B cell (primary cell): ENCODE measurements around the gene VWA5B1. TPM values are rescaled to one million over a fixed set of nuclear protein-coding genes. Genes with fewer than 3 reads are reported as not detected.

ENCODE experiments used
- ATAC-seq: fragments of 200-7000 bp; cut with Tn5 transposase; one replicate; pipeline ENCODE4 v1.10.0; 2021; ENCODE audit warnings: low read depth, mild to moderate bottlenecking, moderate number of reproducible peaks, moderate library complexity
- CTCF ChIA-PET: fragments of 350-600 bp; sonication (Branson Sonifier 250); formaldehyde crosslinking; loops from one replicate; lab custom pipeline; 2021; ENCODE audit warnings: antibody characterized with exemption, inconsistent platforms; lab: Charles Lee
- POLR2A ChIA-PET: fragments of 350-600 bp; sonication (Branson Sonifier 250); formaldehyde crosslinking; loops from one replicate; lab custom pipeline; 2021; ENCODE audit warnings: antibody characterized with exemption; lab: Charles Lee
- DNase-seq: peaks from one replicate; pipeline ENCODE4 v3.0.0; 2013
- H2AFZ ChIP-seq: 2 replicates; pipeline ENCODE4 v1.6.1; 2012; ENCODE audit warnings: mild to moderate bottlenecking, low read depth, low read length; ENCODE audit not compliant: insufficient read depth, poor library complexity, severe bottlenecking
- H3K27ac ChIP-seq, 2 donors: 1 replicate in 1 of 2; 2 replicates in 1 of 2; pipeline ENCODE4 v1.5.1; 2012 to 2013; ENCODE audit warnings: low read length in 2 of 2, mild to moderate bottlenecking in 2 of 2, moderate library complexity in 1 of 2
- H3K27me3 ChIP-seq, 4 experiments: fragments of 200-600 bp in 1 of 4; sonication (generic) in 1 of 4; replicated peaks in 1 of 4; 1 replicate in 2 of 4; 2 replicates in 2 of 4; pipeline versions ENCODE4 v1.6.1 to v1.7.0; 2013 to 2016; ENCODE audit warnings: low read length in 3 of 4, mild to moderate bottlenecking in 2 of 4, mixed read lengths in 1 of 4, moderate library complexity in 1 of 4; ENCODE audit not compliant: insufficient read depth in 4 of 4, control insufficient read depth in 3 of 4; ENCODE audit errors: control extremely low read depth in 1 of 4
- H3K36me3 ChIP-seq, 2 experiments: replicated peaks in 1 of 2; 1 replicate in 1 of 2; 2 replicates in 1 of 2; pipeline versions ENCODE4 v1.6.1 to v1.7.1; 2013; ENCODE audit warnings: low read length in 1 of 2; ENCODE audit not compliant: insufficient read depth in 2 of 2, control insufficient read depth in 1 of 2; ENCODE audit errors: control extremely low read depth in 1 of 2, extremely low read depth in 1 of 2
- H3K4me1 ChIP-seq, 2 donors: fragments of 200-600 bp in 1 of 2; sonication (generic) in 1 of 2; 1 replicate in 1 of 2; 2 replicates in 1 of 2; pipeline versions ENCODE4 v1.5.1 to v1.6.1; 2013 to 2017; ENCODE audit warnings: low read length in 2 of 2; ENCODE audit not compliant: control insufficient read depth in 2 of 2, insufficient read depth in 2 of 2
- H3K4me2 ChIP-seq: replicated peaks from 2 replicates; pipeline ENCODE3; 2012; ENCODE audit warnings: mild to moderate bottlenecking, low read depth, low read length; ENCODE audit not compliant: poor library complexity, severe bottlenecking
- H3K4me3 ChIP-seq, 5 experiments: fragments of 200-600 bp in 1 of 5; sonication (generic) in 1 of 5; 1 replicate in 3 of 5; 2 replicates in 2 of 5; pipeline versions ENCODE4 v1.5.1 to v1.7.0; 2011 to 2016; ENCODE audit warnings: low read length in 4 of 5, mild to moderate bottlenecking in 4 of 5, low read depth in 2 of 5, control low read depth in 1 of 5, moderate library complexity in 1 of 5; ENCODE audit not compliant: insufficient read depth in 1 of 5; ENCODE audit errors: control extremely low read depth in 1 of 5, extremely low read depth in 1 of 5
- H3K79me2 ChIP-seq: fragments of 200-600 bp; sonication (generic); one replicate; pipeline ENCODE4 v1.6.0; 2016; ENCODE audit warnings: low read length; ENCODE audit not compliant: control insufficient read depth, insufficient read depth
- H3K9ac ChIP-seq: fragments of 200-600 bp; sonication (generic); 2 replicates; pipeline ENCODE4 v1.6.1; 2017; ENCODE audit warnings: mild to moderate bottlenecking, low read length, moderate library complexity
- H3K9me3 ChIP-seq, 3 donors: one replicate each; pipeline versions ENCODE4 v1.6.1 to v1.7.1; 2013; ENCODE audit warnings: low read length in 2 of 3; ENCODE audit not compliant: control insufficient read depth in 2 of 3, insufficient read depth in 1 of 3; ENCODE audit errors: control extremely low read depth in 1 of 3
- H4K20me1 ChIP-seq: 2 replicates; pipeline ENCODE4 v1.6.0; 2012; ENCODE audit warnings: mild to moderate bottlenecking, low read length; ENCODE audit not compliant: insufficient read depth, control insufficient read depth, poor library complexity, severe bottlenecking
- H3K27ac Mint-ChIP-seq: one replicate; pipeline ENCODE4 v1.8.0; 2021; ENCODE audit warnings: mixed read lengths
- H3K27me3 Mint-ChIP-seq: one replicate; pipeline ENCODE4 v1.8.0; 2021; ENCODE audit warnings: mixed read lengths
- H3K4me1 Mint-ChIP-seq: one replicate; pipeline ENCODE4 v1.8.0; 2021; ENCODE audit warnings: mixed read lengths
- H3K4me3 Mint-ChIP-seq: one replicate; pipeline ENCODE4 v1.8.0; 2021; ENCODE audit warnings: mixed read lengths
- H3K9me3 Mint-ChIP-seq: one replicate; pipeline ENCODE4 v1.8.0; 2022; ENCODE audit warnings: mixed read lengths; ENCODE audit not compliant: insufficient read depth
- EZH2 ChIP-seq: IDR thresholded peaks from 2 replicates; pipeline ENCODE4 v1.6.1; 2012; ENCODE audit warnings: borderline replicate concordance, low read depth, mild to moderate bottlenecking, moderate library complexity, low read length; ENCODE audit not compliant: insufficient read depth, poor library complexity, severe bottlenecking
- WGBS: methylation state at CpG from one replicate; pipeline ENCODE4 v1.1.5; 2013; ENCODE audit warnings: missing lambda C conversion rate; ENCODE audit not compliant: insufficient coverage; 5-methylcytosine and 5-hydroxymethylcytosine counted together
- intact Hi-C: fragments of 100-400 bp; cut with micrococcal nuclease; formaldehyde crosslinking; loops from one replicate; pipeline ENCODE4 v1.10.0; 2022
- polyA plus RNA-seq: library from polyadenylated mRNA; depleted of rRNA; stranded (reverse); fragments of >200 nt; gene quantifications from 2 replicates; pipeline ENCODE4 v1.2.3, GENCODE V29; 2012
- total RNA-seq, 2 donors: library from RNA; stranded (reverse); fragments of 120-200 nt in 1 of 2; gene quantifications; 1 replicate in 1 of 2; 2 replicates in 1 of 2; pipeline versions ENCODE4 v1.2.3 to v1.2.4, GENCODE V29; 2013 to 2022
- TF ChIP-seq, protein P1 (sequence below): fragments of 200-600 bp; IDR thresholded peaks from one replicate; pipeline ENCODE4 v1.8.0; 2022; ENCODE audit warnings: antibody characterized with exemption, mild to moderate bottlenecking

The VWA5B1 gene
- total and polyA plus RNA-seq, 2 donors (not counting 1 experiment from before 2014, with no cell fraction given) = not detected

DNA sequence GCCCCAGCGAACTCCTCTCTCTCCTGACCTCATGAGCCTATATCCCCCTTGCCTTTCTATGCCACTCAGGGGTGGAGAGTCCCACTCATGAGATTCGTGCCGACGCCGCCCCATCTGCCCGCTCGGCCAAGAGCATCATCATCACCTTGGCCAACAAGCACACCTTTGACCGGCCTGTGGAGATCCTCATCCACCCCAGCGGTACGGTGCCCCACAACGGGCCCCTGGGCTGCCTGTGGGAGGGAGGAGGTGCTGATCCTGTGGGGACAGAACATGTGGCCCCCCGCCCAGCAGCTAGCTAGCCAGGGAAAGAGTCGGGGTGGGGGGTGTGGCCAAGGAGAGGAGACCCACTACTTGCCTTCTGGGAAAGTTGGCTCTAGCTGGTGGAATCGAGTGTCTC is 27.8 kb downstream of the VWA5B1 start:
- H3K4me3 Mint-ChIP-seq = no peak overlapping the region
- Histone ChIP-seq H3K79me2 (no peaks in the 10 kb centered on the region), H4K20me1 (no peaks in the 10 kb centered on the region), H3K9me3 (peaks cover 0 to 5% (median 0%) of the 10 kb centered on the region in 3 donors), H3K36me3 (no peaks in the 10 kb centered on the region), H3K9ac (no peak overlapping the region), H3K27me3 (peaks cover 0 to 17% (median 0%) of the 10 kb centered on the region in 4 experiments), H2AFZ (no peak overlapping the region), H3K4me3 (no peak overlapping the region), H3K27ac (no peak overlapping the region), H3K4me1 (peaks cover 5 to 8% of the 10 kb centered on the region in 2 donors), H3K4me2 (no peak overlapping the region)
- ATAC-seq (no peak), DNase-seq (no peak)
- peaks cover 8% of the 10 kb centered on the region for H3K4me1 Mint-ChIP-seq
- H3K27me3 Mint-ChIP-seq = peaks cover 35% of the 10 kb centered on the region
- no peak overlapping the region for H3K27ac Mint-ChIP-seq
- POLR2A ChIA-PET = no interaction called here
- CTCF ChIA-PET = no interaction called here
- WGBS = 83% methylated on average over 11 of the region's 14 CpGs
- intact Hi-C loops = no loop called here
- TF ChIP-seq, protein P1, sequence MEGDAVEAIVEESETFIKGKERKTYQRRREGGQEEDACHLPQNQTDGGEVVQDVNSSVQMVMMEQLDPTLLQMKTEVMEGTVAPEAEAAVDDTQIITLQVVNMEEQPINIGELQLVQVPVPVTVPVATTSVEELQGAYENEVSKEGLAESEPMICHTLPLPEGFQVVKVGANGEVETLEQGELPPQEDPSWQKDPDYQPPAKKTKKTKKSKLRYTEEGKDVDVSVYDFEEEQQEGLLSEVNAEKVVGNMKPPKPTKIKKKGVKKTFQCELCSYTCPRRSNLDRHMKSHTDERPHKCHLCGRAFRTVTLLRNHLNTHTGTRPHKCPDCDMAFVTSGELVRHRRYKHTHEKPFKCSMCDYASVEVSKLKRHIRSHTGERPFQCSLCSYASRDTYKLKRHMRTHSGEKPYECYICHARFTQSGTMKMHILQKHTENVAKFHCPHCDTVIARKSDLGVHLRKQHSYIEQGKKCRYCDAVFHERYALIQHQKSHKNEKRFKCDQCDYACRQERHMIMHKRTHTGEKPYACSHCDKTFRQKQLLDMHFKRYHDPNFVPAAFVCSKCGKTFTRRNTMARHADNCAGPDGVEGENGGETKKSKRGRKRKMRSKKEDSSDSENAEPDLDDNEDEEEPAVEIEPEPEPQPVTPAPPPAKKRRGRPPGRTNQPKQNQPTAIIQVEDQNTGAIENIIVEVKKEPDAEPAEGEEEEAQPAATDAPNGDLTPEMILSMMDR = no peak
- no peak for TF ChIP-seq EZH2
- H3K9me3 Mint-ChIP-seq = no peaks in the 10 kb centered on the region

GRCh38 chr1:20318971-20319370 is 28.3 kb downstream of the VWA5B1 start:
- CTCF ChIA-PET = no interaction called here
- POLR2A ChIA-PET = no interaction called here
- ATAC-seq (no peak), DNase-seq (no peak)
- Mint-ChIP-seq H3K4me1 (peaks cover 8% of the 10 kb centered on the region), H3K9me3 (no peaks in the 10 kb centered on the region), H3K4me3 (no peak overlapping the region), H3K27me3 (peaks cover 30% of the 10 kb centered on the region), H3K27ac (no peak overlapping the region)
- Histone ChIP-seq H3K36me3 (no peaks in the 10 kb centered on the region), H4K20me1 (no peaks in the 10 kb centered on the region), H3K4me1 (peaks cover 5 to 8% of the 10 kb centered on the region in 2 donors), H3K9me3 (peaks cover 0 to 5% (median 0%) of the 10 kb centered on the region in 3 donors), H3K27me3 (peaks cover 0 to 16% (median 0%) of the 10 kb centered on the region in 4 experiments), H3K27ac (no peak overlapping the region), H3K4me2 (no peak overlapping the region), H3K4me3 (no peak overlapping the region), H2AFZ (no peak overlapping the region), H3K9ac (no peak overlapping the region), H3K79me2 (no peaks in the 10 kb centered on the region)
- WGBS = 91% methylated on average over 4 of the region's 4 CpGs
- TF ChIP-seq, protein P1 = no peak
- TF ChIP-seq EZH2 = no peak
- intact Hi-C loops = no loop called here
